DND-41 (cell line): ENCODE results near the gene ZNF30.

Experiments
- ATAC-seq: fragments of 200-7000 bp; cut with Tn5 transposase; 3 replicates; pipeline ENCODE4 v1.9.1; 2021; ENCODE audit warnings: low read depth; ENCODE audit not compliant: insufficient read depth
- DNase-seq: peaks from one replicate; pipeline ENCODE4 v3.0.0-alpha.2; 2020
- H2AFZ ChIP-seq: 2 replicates; pipeline ENCODE4 v1.6.0; 2012; ENCODE audit warnings: low read depth, low read length
- H3K27ac ChIP-seq: 2 replicates; pipeline ENCODE4 v1.5.1; 2012; ENCODE audit warnings: low read length, inconsistent platforms
- H3K27me3 ChIP-seq: fragments of 200-600 bp; sonication (generic); 2 replicates; pipeline ENCODE4 v1.6.0; 2012; ENCODE audit warnings: low read length, mild to moderate bottlenecking, inconsistent platforms; ENCODE audit not compliant: insufficient read depth, poor library complexity
- H3K36me3 ChIP-seq: 2 replicates; pipeline ENCODE4 v1.5.1; 2012; ENCODE audit warnings: low read length, inconsistent platforms; ENCODE audit not compliant: insufficient read depth
- H3K4me1 ChIP-seq: 2 replicates; pipeline ENCODE4 v1.5.1; 2012; ENCODE audit warnings: mild to moderate bottlenecking, low read length; ENCODE audit not compliant: insufficient read depth
- H3K4me2 ChIP-seq: 2 replicates; pipeline ENCODE4 v1.6.0; 2012; ENCODE audit warnings: mild to moderate bottlenecking, moderate library complexity, low read length, inconsistent platforms; ENCODE audit not compliant: insufficient read depth
- H3K4me3 ChIP-seq, 2 experiments: fragments of 200-600 bp in 1 of 2; shearing (Covaris generic) in 1 of 2; 2 replicates each; pipeline ENCODE4 v1.5.1; 2012 to 2016; ENCODE audit warnings: inconsistent platforms in 2 of 2, low read length in 2 of 2, mild to moderate bottlenecking in 2 of 2, low read depth in 1 of 2, moderate library complexity in 1 of 2
- H3K79me2 ChIP-seq: 2 replicates; pipeline ENCODE4 v1.6.0; 2012; ENCODE audit warnings: low read length, inconsistent platforms; ENCODE audit not compliant: insufficient read depth
- H3K9ac ChIP-seq: 2 replicates; pipeline ENCODE4 v1.6.0; 2012; ENCODE audit warnings: low read depth, mild to moderate bottlenecking, inconsistent platforms, low read length, moderate library complexity
- H3K9me3 ChIP-seq: 2 replicates; pipeline ENCODE4 v1.5.1; 2012; ENCODE audit warnings: low read length, moderate library complexity, mild to moderate bottlenecking, inconsistent platforms; ENCODE audit not compliant: insufficient read depth, severe bottlenecking
- H4K20me1 ChIP-seq: 2 replicates; pipeline ENCODE4 v1.6.0; 2012; ENCODE audit warnings: low read length; ENCODE audit not compliant: insufficient read depth
- EZH2 ChIP-seq: IDR thresholded peaks from 3 replicates; pipeline ENCODE4 v1.6.1; 2012; ENCODE audit warnings: borderline replicate concordance, low read depth, mild to moderate bottlenecking, moderate library complexity, low read length, inconsistent platforms; ENCODE audit not compliant: severe bottlenecking
- TF ChIP-seq, protein P1 (sequence below): IDR thresholded peaks from 2 replicates; pipeline ENCODE4 v1.5.1; 2012; ENCODE audit warnings: borderline replicate concordance, low read length, moderate library complexity, mild to moderate bottlenecking; ENCODE audit not compliant: poor library complexity, severe bottlenecking; ENCODE audit errors: extremely low read depth

Gene ZNF30

DNA sequence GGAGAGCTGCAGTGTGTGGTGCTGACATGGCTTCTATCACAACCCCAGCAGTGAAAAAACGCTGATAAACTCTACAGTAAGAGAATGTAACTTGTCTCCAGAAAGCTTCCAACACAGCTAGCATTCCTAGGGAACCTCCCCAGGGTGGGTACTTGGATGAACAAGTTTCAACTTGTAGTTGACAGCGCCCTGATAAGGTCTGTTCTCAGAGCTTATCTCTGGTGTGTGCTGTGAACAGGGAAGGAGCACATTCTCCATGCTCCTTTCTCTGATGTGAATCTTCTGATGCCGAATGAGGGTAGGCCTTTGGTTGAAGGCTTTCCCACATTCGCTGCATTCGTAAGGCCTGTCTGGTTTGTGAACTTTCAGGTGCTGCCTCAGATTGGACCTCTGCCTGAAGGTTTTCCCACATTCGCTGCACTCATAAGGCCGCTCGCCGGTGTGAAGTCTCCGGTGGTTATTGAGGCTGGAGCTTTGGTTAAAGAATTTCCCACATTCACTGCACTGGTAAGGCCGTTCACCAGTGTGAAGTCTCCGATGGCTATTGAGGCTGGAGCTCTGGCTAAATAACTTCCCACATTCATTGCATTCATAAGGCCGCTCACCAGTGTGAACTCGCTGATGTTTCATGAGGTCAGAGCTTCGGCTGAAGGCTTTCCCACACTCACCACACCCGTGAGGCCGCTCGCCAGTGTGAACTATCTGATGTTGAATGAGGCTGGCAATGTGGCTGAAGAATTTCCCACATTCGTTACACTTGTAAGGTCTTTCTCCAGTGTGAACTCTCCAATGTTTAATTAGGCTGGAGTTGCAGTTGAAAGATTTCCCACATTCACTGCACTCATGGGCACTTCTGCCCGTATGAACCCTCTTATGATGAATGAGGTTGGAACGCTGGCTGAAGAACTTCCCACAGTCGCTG lies 31.4 kb downstream of the ZNF30 start:
- peaks cover 17% of the 10 kb centered on the region for H3K79me2 ChIP-seq
- H3K9ac ChIP-seq = no peak overlapping the region
- no peak for DNase-seq
- H3K27me3 ChIP-seq = no peaks in the 10 kb centered on the region
- no peak for ATAC-seq
- no peaks in the 10 kb centered on the region for H4K20me1 ChIP-seq
- no peak overlapping the region for H3K4me3 ChIP-seq
- H3K27ac ChIP-seq = no peak overlapping the region
- TF ChIP-seq EZH2 = no peak
- H3K4me1 ChIP-seq = peaks cover 19% of the 10 kb centered on the region
- H3K4me2 ChIP-seq = no peak overlapping the region
- no peak overlapping the region for H2AFZ ChIP-seq
- peaks cover 53% of the 10 kb centered on the region for H3K9me3 ChIP-seq
- peaks cover 58% of the 10 kb centered on the region for H3K36me3 ChIP-seq

DNA sequence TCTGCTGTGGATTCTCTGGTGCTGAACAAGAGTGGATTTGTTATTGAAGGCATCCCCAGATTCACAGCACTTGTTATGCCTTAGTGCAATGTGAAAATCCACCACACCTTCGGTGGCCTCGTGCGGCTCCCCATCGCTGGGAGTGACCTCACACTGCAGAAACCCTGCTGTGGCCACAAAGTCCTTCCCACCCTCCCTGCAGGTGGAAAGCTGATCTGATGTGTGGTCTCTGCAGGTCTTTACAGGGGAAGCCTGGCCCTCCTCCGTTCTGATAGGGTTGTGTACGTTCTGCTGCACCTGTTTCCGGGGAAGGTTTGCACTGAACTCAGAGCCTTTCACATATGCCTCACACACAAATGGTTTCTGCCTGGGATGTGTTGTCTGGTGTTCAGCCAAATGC lies 32.3 kb downstream of the ZNF30 start:
- H3K4me2 ChIP-seq = no peak overlapping the region
- H3K4me1 ChIP-seq = peaks cover 27% of the 10 kb centered on the region
- H3K36me3 ChIP-seq = peaks cover 58% of the 10 kb centered on the region
- H4K20me1 ChIP-seq = no peaks in the 10 kb centered on the region
- H3K9me3 ChIP-seq = peaks cover 43% of the 10 kb centered on the region
- peaks cover 25% of the 10 kb centered on the region for H3K79me2 ChIP-seq
- H2AFZ ChIP-seq = no peak overlapping the region
- no peak overlapping the region for H3K4me3 ChIP-seq
- no peak for TF ChIP-seq EZH2
- TF ChIP-seq, protein P1, sequence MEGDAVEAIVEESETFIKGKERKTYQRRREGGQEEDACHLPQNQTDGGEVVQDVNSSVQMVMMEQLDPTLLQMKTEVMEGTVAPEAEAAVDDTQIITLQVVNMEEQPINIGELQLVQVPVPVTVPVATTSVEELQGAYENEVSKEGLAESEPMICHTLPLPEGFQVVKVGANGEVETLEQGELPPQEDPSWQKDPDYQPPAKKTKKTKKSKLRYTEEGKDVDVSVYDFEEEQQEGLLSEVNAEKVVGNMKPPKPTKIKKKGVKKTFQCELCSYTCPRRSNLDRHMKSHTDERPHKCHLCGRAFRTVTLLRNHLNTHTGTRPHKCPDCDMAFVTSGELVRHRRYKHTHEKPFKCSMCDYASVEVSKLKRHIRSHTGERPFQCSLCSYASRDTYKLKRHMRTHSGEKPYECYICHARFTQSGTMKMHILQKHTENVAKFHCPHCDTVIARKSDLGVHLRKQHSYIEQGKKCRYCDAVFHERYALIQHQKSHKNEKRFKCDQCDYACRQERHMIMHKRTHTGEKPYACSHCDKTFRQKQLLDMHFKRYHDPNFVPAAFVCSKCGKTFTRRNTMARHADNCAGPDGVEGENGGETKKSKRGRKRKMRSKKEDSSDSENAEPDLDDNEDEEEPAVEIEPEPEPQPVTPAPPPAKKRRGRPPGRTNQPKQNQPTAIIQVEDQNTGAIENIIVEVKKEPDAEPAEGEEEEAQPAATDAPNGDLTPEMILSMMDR = no peak
- H3K27ac ChIP-seq = no peak overlapping the region
- peaks cover 8% of the 10 kb centered on the region for H3K27me3 ChIP-seq
- ATAC-seq = no peak
- H3K9ac ChIP-seq = no peak overlapping the region
- DNase-seq = no peak

DNA sequence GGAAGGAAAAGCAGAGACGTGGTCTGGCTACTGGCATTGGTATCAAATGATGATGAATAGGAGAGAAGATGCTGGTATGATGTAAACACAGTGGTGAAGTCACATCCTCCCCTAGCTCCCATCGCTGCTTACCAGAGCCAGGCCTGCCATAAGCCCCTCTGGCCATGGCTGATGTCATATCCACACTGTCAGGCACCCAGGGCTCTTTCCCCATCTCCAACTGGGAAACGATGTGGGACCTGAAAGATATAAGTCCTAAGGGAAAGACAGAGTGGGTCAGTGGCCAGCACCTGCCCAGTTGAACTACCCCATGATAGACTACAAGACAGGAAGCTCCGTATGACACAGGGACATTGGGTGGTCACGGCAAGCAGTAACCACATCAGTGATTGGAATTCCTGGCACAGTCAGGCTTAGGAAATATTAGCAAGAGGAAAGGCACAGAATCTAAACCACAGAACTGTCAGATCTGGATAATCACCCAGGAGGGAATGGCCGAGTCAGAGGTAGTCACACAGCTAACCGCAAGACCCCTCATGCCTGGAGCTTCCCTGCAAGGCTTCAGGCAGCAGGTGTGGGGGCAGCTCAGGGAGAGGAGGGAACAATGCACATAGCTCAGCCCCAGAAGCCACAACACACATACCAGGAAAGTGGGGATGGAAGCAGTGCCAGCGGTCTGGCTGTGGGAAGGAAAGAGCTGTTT lies 33.6 kb downstream of the ZNF30 start:
- no peak for DNase-seq
- no peak overlapping the region for H3K4me3 ChIP-seq

More for the DNA sequence above, 33.6 kb downstream of the ZNF30 start:
- peaks cover 25% of the 10 kb centered on the region for H3K79me2 ChIP-seq
- no peak overlapping the region for H3K4me2 ChIP-seq
- H3K36me3 ChIP-seq = peaks cover 58% of the 10 kb centered on the region
- no peaks in the 10 kb centered on the region for H4K20me1 ChIP-seq
- no peak for ATAC-seq
- H3K4me1 ChIP-seq = peaks cover 32% of the 10 kb centered on the region
- H3K9me3 ChIP-seq = peaks cover 40% of the 10 kb centered on the region
- H3K9ac ChIP-seq = no peak overlapping the region
- peaks cover 11% of the 10 kb centered on the region for H3K27me3 ChIP-seq
- H2AFZ ChIP-seq = no peak overlapping the region
- H3K27ac ChIP-seq = no peak overlapping the region
- TF ChIP-seq EZH2 = no peak
- TF ChIP-seq, protein P1 = no peak
